ENCODE data around the gene SP1.

Gene SP1

GRCh38 chr12:53365245-53365904 lies 14.6 kb upstream of the SP1 start:
- H3K4me3 ChIP-seq (ENCODE audit: low read depth, low read length): no peak overlapping the region
- no peak overlapping the region for H3K27ac ChIP-seq (ENCODE audit: extremely low read depth, low read depth, low read length)
- H3K4me1 ChIP-seq (ENCODE audit: control insufficient read depth, insufficient read depth, low read length): peaks cover under 1% of the 10 kb centered on the region
- ChIA-PET CTCF (interaction anchor here (0.6 to 1.0 kb wide), 3 partner anchors 13 to 44 kb away, joined by 3 to 6 read pairs (median 4); no protein-coding TSS in a partner anchor), POLR2A (interaction anchor here (0.7 to 2.0 kb wide), 5 partner anchors 14 to 136 kb away, joined by 3 to 7 read pairs (median 3); partner anchors contain the start of genes SP1 and TARBP2)
- no peaks in the 10 kb centered on the region for H3K36me3 ChIP-seq (ENCODE audit: control insufficient read depth in 2 of 2, insufficient read depth in 1 of 2, low read length in 2 of 2)
- no peaks in the 10 kb centered on the region for H3K9me3 ChIP-seq (ENCODE audit: control insufficient read depth, insufficient read depth, low read depth, low read length)
- TF ChIP-seq ZNF843 (tag by site-specific recombination; IDR thresholded peaks at IDR 0.05) (no peak), ZNF366 (tag by site-specific recombination; conservative IDR thresholded peaks at IDR 0.05) (0 out of 2 replicates have a peak, but pooled peaks have one; percentile 10), ZNF214 (tag by site-specific recombination; IDR thresholded peaks at IDR 0.05; ENCODE audit: borderline replicate concordance) (no peak), ZNF692 (tag by site-specific recombination; IDR thresholded peaks at IDR 0.05) (no peak), GFI1B (tag by site-specific recombination; IDR thresholded peaks at IDR 0.05) (no peak), ZNF2 (tag by site-specific recombination; IDR thresholded peaks at IDR 0.05) (no peak), ZNF621 (tag by site-specific recombination; IDR thresholded peaks at IDR 0.05) (no peak), KLF9 (tag by site-specific recombination; IDR thresholded peaks at IDR 0.05; ENCODE audit: low read depth) (no peak), GLIS1 (tag by site-specific recombination; IDR thresholded peaks at IDR 0.05) (no peak), KLF10 (tag by site-specific recombination; IDR thresholded peaks at IDR 0.05) (no peak), TSHZ1 (tag by site-specific recombination; IDR thresholded peaks at IDR 0.05; ENCODE audit: borderline replicate concordance) (no peak), GLI2 (tag by site-specific recombination; IDR thresholded peaks at IDR 0.05; ENCODE audit: borderline replicate concordance, low read depth) (no peak), ZNF558 (tag by site-specific recombination; IDR thresholded peaks at IDR 0.05) (peak; percentile 99), EGR2 (tag by site-specific recombination; IDR thresholded peaks at IDR 0.05; ENCODE audit: low read depth) (peak; percentile 36; the same call in 1 of the 2 replicates), ZNF292 (tag by site-specific recombination; IDR thresholded peaks at IDR 0.05; ENCODE audit: borderline replicate concordance, low read depth) (no peak), ZNF341 (tag by site-specific recombination; IDR thresholded peaks at IDR 0.05; ENCODE audit: low read depth) (peak; percentile 34; the same call in 1 of the 2 replicates)
- TF ChIP-seq, protein P1, sequence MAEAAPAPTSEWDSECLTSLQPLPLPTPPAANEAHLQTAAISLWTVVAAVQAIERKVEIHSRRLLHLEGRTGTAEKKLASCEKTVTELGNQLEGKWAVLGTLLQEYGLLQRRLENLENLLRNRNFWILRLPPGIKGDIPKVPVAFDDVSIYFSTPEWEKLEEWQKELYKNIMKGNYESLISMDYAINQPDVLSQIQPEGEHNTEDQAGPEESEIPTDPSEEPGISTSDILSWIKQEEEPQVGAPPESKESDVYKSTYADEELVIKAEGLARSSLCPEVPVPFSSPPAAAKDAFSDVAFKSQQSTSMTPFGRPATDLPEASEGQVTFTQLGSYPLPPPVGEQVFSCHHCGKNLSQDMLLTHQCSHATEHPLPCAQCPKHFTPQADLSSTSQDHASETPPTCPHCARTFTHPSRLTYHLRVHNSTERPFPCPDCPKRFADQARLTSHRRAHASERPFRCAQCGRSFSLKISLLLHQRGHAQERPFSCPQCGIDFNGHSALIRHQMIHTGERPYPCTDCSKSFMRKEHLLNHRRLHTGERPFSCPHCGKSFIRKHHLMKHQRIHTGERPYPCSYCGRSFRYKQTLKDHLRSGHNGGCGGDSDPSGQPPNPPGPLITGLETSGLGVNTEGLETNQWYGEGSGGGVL (tag by site-specific recombination; IDR thresholded peaks at IDR 0.05): peak; percentile 40; the same call in 1 of the 2 replicates
- TF ChIP-seq, protein P2, sequence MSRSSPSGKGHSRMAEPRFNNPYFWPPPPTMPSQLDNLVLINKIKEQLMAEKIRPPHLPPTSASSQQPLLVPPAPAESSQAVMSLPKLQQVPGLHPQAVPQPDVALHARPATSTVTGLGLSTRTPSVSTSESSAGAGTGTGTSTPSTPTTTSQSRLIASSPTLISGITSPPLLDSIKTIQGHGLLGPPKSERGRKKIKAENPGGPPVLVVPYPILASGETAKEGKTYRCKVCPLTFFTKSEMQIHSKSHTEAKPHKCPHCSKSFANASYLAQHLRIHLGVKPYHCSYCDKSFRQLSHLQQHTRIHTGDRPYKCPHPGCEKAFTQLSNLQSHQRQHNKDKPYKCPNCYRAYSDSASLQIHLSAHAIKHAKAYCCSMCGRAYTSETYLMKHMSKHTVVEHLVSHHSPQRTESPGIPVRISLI (tag by site-specific recombination; IDR thresholded peaks at IDR 0.05): 0 out of 2 replicates have a peak, but pooled peaks have one; percentile 12
- TF ChIP-seq, protein P3, sequence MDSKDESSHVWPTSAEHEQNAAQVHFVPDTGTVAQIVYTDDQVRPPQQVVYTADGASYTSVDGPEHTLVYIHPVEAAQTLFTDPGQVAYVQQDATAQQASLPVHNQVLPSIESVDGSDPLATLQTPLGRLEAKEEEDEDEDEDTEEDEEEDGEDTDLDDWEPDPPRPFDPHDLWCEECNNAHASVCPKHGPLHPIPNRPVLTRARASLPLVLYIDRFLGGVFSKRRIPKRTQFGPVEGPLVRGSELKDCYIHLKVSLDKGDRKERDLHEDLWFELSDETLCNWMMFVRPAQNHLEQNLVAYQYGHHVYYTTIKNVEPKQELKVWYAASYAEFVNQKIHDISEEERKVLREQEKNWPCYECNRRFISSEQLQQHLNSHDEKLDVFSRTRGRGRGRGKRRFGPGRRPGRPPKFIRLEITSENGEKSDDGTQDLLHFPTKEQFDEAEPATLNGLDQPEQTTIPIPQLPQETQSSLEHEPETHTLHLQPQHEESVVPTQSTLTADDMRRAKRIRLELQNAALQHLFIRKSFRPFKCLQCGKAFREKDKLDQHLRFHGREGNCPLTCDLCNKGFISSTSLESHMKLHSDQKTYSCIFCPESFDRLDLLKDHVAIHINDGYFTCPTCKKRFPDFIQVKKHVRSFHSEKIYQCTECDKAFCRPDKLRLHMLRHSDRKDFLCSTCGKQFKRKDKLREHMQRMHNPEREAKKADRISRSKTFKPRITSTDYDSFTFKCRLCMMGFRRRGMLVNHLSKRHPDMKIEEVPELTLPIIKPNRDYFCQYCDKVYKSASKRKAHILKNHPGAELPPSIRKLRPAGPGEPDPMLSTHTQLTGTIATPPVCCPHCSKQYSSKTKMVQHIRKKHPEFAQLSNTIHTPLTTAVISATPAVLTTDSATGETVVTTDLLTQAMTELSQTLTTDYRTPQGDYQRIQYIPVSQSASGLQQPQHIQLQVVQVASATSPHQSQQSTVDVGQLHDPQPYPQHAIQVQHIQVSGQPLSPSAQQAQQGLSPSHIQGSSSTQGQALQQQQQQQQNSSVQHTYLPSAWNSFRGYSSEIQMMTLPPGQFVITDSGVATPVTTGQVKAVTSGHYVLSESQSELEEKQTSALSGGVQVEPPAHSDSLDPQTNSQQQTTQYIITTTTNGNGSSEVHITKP (tag by site-specific recombination; IDR thresholded peaks at IDR 0.05): peak; percentile 11; the same call in 1 of the 2 replicates
- TF ChIP-seq, protein P4, sequence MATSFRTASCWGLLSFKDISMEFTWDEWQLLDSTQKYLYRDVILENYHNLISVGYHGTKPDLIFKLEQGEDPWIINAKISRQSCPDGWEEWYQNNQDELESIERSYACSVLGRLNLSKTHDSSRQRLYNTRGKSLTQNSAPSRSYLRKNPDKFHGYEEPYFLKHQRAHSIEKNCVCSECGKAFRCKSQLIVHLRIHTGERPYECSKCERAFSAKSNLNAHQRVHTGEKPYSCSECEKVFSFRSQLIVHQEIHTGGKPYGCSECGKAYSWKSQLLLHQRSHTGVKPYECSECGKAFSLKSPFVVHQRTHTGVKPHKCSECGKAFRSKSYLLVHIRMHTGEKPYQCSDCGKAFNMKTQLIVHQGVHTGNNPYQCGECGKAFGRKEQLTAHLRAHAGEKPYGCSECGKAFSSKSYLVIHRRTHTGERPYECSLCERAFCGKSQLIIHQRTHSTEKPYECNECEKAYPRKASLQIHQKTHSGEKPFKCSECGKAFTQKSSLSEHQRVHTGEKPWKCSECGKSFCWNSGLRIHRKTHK (tag by site-specific recombination; IDR thresholded peaks at IDR 0.05): no peak
- TF ChIP-seq, protein P5, sequence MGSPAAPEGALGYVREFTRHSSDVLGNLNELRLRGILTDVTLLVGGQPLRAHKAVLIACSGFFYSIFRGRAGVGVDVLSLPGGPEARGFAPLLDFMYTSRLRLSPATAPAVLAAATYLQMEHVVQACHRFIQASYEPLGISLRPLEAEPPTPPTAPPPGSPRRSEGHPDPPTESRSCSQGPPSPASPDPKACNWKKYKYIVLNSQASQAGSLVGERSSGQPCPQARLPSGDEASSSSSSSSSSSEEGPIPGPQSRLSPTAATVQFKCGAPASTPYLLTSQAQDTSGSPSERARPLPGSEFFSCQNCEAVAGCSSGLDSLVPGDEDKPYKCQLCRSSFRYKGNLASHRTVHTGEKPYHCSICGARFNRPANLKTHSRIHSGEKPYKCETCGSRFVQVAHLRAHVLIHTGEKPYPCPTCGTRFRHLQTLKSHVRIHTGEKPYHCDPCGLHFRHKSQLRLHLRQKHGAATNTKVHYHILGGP (tag by site-specific recombination; IDR thresholded peaks at IDR 0.05): no peak

Measured in HEK293 (cell line).